NCI-H1930 (cell line): Measurements from ENCODE around the gene TBC1D30.

Experiments
- DNase-seq, 2 experiments: peaks; one replicate each; lab custom pipeline; 2025; lab: John Stamatoyannopoulos, UW

TBC1D30 gene

GRCh38 chr12:64860446-64860998 lies 36.1 kb downstream of the TBC1D30 start:
- no peak for DNase-seq

GRCh38 chr12:64864319-64864718 lies 39.9 kb downstream of the TBC1D30 start:
- DNase-seq, result no peak

DNA sequence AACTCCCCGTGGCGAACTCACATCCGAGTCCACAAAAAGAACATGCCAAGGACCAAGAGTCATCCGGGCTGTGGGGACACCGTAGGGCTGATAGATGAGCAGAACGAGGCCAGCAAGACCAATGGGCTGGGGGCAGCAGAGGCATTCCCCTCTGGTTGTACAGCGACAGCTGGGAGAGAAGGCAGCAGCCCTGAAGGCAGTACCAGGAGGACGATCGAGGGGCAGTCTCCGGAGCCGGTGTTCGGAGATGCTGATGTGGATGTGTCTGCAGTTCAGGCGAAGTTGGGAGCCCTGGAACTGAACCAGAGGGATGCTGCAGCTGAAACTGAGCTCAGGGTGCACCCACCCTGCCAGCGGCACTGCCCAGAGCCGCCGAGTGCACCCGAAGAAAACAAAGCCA lies 50.7 kb downstream of the TBC1D30 start:
- no peak for DNase-seq

DNA sequence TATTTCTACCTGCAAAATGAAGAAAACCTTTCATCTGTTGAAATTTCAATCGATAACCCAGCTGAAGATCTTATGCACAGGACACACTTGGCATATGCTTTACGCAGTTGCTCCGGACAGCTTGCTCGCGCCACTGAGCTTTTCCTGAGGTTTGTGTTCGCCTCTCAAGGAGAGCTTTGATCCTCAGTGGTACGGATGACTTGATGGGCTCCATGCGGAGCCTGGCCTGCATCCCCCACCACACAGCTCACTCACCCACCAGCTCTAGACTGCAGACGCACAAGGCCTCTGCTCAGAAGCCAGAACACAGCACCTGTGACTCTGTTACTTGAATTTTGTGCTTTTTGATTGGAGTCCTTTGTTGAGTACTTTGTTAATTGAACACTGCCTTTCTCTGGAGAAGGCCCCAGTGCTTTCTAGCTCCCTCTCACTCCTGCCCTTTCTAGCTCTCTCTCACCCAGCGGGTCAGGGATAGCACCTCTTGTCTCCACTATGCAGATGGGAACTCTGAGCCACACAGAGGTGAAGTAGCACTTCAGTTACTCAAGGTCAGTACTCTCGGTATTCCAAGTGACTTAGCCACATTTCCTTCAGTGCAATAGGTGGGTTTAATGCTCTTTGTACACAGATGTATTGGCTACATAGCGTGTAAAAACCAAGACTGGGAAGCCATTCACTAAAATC lies 52.1 kb downstream of the TBC1D30 start:
- DNase-seq, result no peak

DNA sequence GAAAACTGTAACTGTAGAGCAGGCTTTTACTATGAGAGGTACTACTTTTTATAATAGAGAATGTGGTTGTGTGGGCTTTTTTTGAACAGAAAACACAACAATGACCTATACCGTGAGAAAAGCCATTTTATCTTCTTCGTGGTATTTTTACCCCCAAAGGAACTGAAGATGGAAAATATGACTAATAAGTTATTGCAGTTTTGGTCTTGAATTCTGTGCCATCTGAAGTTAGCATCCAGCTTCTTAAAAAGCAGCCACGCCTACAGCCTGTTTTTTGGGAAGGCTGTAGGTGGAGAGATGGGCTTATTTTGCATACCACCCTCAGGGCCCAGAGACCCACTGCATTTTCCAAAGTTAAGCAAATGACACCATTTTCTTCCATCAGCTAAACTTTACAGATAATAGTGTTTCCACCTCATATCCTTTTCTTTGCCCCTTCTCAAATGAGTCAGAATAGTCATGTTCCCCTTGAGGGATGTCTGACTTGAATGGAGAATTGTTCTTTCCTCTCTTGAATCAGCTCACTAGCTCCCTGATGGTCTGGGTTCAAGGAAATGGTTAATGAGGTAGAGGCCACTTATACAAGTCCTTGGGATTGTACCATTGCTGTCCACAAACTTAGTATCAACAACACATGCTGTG lies 53.0 kb downstream of the TBC1D30 start:
- no peak for DNase-seq

DNA sequence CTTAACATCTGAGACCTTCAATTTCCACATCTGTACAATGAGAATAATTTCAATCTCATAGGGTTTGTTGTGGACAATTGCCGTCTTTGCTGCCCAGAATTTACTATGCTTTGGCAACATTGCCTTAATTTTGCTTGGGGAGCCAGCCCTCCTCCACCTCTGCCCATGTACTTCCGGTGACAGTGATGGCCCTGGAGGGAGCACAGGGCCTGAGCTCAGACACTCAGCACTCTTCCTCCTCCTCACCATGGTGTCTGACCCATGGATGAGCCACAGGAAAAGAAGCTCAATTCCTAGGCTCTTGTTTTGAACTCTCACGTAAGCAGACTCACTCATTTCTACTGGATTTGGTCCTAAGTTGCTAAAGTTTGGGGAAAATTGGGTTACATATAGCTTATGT lies 58.2 kb downstream of the TBC1D30 start:
- DNase-seq, result no peak

DNA sequence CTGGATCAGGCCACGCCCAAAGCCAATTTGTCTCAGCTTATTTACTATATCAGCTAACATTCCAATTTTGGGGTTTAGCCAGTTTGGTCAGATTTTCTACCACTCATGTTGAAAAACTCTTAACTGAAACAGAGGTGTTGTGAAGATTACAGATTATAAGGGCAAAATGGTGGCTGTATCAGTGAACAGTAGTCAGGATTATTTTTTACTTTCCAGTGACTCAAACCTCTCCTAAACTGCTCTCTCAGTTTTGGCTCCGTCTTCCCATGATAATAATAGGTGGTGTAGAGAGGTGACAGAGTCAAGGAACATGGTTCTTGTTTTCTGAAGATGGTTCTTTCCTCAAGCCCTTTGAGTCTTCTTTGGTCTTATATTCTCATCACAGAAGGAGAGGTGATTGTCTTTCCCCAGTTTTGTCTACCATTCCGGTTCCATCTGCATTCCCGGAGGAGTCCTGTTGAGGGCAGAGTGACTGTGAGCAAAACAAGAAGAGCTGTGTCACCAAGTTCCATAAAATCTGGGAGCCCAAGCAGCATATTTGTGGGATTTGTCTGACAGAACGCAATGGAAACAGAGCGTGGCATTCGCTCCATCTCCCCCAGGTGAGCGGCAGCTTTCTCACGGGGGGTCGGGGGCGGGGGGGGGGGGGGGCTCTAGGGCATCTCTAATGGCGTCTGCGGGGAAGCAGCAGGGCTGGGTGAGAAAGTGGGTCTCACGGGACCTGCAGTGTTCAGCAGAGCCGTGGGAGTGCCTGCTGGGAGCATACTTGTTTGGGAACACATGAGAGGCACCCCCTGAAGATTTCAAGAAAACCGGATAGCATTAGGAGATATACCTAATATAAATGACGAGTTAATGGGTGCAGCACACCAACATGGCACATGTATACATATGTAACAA lies 59.1 kb downstream of the TBC1D30 start:
- DNase-seq, result no peak

DNA sequence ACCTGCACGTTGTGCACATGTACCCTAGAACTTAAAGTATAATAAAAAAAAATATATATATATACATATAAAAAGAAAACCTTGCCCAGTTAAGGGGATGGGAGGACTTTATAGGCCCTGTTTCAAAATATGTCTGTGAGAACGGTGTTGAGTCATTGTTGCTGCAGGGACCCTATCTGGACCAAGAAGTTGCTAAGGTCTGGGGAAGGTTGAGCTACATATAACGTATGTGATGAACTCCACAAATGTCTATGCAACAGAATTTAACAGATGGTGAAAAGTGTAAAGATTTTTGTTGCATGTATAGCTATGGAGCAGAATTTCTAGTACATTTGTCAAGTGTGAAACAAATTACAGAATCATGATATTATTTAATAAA lies 59.7 kb downstream of the TBC1D30 start:
- DNase-seq, result no peak

DNA sequence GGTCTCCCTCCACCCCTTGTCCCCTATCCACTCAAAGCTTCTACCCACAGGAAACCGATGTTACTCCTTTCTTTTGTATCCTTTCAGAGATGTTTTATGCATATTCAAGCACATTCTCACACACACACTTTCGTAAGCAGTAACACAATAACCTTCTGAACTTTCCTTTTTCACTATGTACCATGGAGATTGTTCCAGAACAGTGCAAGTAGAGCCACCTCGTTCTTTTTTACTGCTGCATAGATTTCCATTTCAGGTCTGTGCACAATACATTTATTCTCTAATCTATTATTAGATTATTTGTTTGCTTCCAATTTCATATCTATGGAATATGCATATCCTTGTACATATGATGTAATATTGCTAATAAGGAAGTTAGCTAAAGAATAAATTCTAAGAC lies 60.3 kb downstream of the TBC1D30 start:
- no peak for DNase-seq

- DNase-seq, result no peak
Measured at GRCh38 chr12:64889434-64890216, 65.2 kb downstream of the TBC1D30 start.

GRCh38 chr12:64890873-64891468 lies 66.5 kb downstream of the TBC1D30 start:
- DNase-seq, result peak; percentile 24 to 57

GRCh38 chr12:64891629-64892028 lies 67.2 kb downstream of the TBC1D30 start:
- DNase-seq, result no peak

GRCh38 chr12:64892561-64892960 lies 68.1 kb downstream of the TBC1D30 start:
- no peak for DNase-seq

DNA sequence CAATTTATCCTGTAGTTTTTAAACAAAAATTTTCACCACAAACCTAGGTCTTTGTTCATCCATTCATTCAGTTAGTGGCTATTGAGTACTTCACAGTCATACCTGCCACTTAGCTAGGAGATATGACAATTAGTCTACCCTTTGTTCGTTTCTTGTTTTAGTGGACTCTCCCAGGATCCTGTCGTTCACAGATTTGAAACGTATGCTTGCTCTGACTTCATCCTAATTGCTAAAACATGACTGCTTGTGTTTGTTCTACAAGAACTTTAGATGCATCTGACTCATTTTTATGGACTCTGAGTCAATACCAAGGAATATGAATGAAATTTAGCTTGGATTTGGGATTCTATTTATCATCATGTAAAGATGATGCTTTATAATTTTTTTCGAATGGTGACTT lies 69.5 kb downstream of the TBC1D30 start:
- DNase-seq, result no peak

- DNase-seq, result no peak
Measured at GRCh38 chr12:64894827-64895475, 70.5 kb downstream of the TBC1D30 start.

GRCh38 chr12:64895526-64895925 lies 71.1 kb downstream of the TBC1D30 start:
- DNase-seq, result no peak

GRCh38 chr12:64900540-64900939 lies 76.1 kb downstream of the TBC1D30 start:
- no peak for DNase-seq

GRCh38 chr12:64903479-64904152 lies 79.2 kb downstream of the TBC1D30 start:
- DNase-seq, result no peak

- DNase-seq, result no peak
Measured at GRCh38 chr12:64907097-64907496, 82.7 kb downstream of the TBC1D30 start.

DNA sequence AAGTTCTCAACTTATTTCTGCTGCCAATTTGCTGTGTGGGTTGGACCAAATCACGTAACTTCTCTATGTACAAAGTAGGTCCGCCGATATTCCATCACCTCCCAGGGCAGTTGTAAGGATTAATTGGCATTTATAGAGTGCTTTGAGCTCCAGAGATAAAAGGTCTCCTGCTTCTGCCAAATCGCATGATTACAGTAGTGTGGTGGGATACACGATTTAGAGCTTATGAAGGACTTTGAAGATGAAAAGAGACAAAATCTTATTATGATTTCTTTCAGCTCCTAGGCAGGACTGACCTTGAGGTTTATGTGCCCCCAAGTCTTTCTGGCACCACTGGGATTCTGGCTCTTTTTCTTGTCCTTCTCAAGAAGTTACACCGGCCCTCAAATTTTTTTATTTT lies 84.7 kb downstream of the TBC1D30 start:
- DNase-seq, result no peak
